Stimulated activated naive CD8-positive, alpha-beta T cell treated with anti-CD3 and anti-CD28 coated beads, Interleukin-15, Interleukin-2, amounts not matched to agents 100 ng/mL and 50 ng/mL, for 24 hours (primary cell): ENCODE measurements around the gene RGPD8.
"Not testable (repeated sequence)": the region's sequence is repeated elsewhere in the genome, so short reads cannot be mapped to it uniquely, and the experiment has no call there.

Experiments
- H3K27ac Mint-ChIP-seq: one replicate; pipeline ENCODE4 v1.8.0; 2021; ENCODE audit warnings: mild to moderate bottlenecking, mixed read lengths
- H3K27me3 Mint-ChIP-seq: one replicate; pipeline ENCODE4 v1.8.0; 2021; ENCODE audit warnings: mixed read lengths
- H3K36me3 Mint-ChIP-seq: one replicate; pipeline ENCODE4 v1.8.0; 2021; ENCODE audit warnings: low read depth, mixed read lengths
- H3K4me1 Mint-ChIP-seq: one replicate; pipeline ENCODE4 v1.8.0; 2021; ENCODE audit warnings: low read depth, mixed read lengths
- H3K4me3 Mint-ChIP-seq: one replicate; pipeline ENCODE4 v1.8.0; 2021; ENCODE audit warnings: mild to moderate bottlenecking, mixed read lengths
- H3K9me3 Mint-ChIP-seq: one replicate; pipeline ENCODE4 v1.8.0; 2021; ENCODE audit warnings: mixed read lengths

RGPD8 gene

DNA sequence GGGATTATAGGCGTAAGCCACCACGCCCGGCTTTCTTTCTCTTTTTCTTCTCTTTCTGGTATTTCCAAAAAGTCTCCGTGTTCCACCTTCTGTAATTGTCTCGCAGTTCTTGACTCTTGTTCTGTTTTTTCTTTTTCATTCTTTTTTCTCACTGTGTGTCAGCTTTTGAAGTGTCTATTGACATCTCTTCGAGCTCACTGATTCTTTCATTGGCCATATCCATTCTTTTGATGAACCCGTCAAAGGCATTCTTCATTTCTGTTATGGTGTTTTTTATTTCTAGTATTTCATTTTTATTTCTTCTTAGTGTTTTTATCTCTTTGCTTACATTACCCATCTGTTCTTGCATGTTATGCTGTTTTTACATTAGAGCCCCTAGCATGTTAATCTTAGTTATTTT is 73.4 kb downstream of the RGPD8 start:
- not testable (repeated sequence) for H3K4me3 Mint-ChIP-seq, H3K27ac Mint-ChIP-seq, H3K36me3 Mint-ChIP-seq, H3K4me1 Mint-ChIP-seq, H3K9me3 Mint-ChIP-seq, H3K27me3 Mint-ChIP-seq

DNA sequence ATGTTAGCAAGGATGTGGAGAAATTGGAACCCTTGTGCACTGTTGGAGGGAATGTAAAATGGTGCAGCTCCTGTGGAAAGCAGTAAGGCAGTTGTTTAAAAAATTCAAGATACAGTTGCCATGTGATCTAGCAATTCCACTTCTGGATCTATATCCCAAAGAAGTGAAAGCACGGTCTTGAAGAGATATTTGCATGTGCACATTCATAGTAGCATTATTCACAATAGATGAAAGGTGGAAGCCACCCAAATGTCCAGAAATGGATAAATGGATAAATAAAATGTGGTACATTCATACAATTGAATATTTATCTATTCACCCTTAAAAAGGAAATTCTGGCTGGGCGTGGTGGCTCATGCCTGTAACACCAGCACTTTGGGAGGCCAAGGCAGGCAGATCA is 79.1 kb downstream of the RGPD8 start:
- H3K9me3 Mint-ChIP-seq, H3K4me1 Mint-ChIP-seq, H3K27ac Mint-ChIP-seq, H3K36me3 Mint-ChIP-seq, H3K27me3 Mint-ChIP-seq, H3K4me3 Mint-ChIP-seq: not testable (repeated sequence)

DNA sequence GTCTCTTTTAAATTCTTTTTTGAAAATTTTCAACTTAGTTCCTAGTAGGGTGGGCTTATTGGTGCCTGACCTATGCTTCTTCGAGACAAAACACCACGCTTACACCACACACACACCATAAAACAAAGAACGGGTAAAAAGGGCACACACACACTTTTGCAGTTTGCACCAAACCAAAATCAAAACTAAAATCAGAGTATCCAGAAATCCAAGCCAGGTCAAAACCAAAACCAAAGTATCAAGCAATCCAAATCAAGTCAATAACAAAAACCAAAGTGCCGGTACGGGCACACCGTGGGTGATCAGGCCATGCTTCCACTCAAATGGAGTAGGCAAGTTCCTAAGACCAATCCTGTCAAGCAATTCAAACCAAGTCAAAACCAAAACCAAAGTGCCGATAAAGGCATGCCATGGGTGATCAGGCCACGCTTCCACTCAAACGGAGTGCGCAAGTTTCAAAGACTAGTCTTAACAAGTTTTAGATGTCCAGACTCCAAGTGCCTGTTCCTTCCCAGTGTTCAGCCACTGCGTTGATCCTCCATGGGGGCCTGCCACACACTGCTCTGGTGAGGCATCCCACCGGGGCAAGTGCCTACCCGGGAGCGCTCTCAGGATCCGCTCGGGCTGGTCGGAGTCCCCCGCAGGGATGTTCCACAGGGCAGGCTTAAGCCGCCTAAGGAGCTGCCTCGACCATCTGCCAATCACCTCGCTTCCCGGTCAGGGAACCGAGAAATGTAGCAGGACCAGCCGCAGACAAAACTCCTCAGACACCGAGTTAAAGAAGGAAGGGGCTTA is 80.4 kb downstream of the RGPD8 start:
- H3K4me1 Mint-ChIP-seq, H3K9me3 Mint-ChIP-seq, H3K4me3 Mint-ChIP-seq, H3K27ac Mint-ChIP-seq, H3K36me3 Mint-ChIP-seq, H3K27me3 Mint-ChIP-seq: not testable (repeated sequence)

DNA sequence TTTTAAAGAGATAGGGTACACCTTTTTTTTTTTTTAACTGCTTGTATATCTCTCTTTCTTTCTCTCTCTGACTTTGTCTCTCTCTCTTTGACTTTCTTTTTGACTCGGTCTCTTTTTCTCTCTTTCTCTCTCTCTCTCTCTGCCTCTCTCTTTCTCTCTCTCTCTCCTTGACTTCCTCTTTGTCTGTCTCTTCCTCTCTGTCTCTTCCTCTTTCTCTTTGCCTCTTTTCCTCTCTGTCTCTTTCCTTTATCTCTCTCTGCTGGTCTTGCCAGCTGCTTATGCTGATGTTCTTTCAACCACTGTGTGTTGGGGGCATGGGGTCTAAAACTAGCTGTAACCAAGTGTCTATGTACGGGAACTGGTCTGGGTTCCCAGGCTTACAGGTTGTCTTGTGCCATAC is 81.2 kb downstream of the RGPD8 start:
- peak overlapping the region; percentile 21 for H3K27ac Mint-ChIP-seq
- H3K36me3 Mint-ChIP-seq, H3K4me3 Mint-ChIP-seq, H3K9me3 Mint-ChIP-seq, H3K27me3 Mint-ChIP-seq, H3K4me1 Mint-ChIP-seq: not testable (repeated sequence)

DNA sequence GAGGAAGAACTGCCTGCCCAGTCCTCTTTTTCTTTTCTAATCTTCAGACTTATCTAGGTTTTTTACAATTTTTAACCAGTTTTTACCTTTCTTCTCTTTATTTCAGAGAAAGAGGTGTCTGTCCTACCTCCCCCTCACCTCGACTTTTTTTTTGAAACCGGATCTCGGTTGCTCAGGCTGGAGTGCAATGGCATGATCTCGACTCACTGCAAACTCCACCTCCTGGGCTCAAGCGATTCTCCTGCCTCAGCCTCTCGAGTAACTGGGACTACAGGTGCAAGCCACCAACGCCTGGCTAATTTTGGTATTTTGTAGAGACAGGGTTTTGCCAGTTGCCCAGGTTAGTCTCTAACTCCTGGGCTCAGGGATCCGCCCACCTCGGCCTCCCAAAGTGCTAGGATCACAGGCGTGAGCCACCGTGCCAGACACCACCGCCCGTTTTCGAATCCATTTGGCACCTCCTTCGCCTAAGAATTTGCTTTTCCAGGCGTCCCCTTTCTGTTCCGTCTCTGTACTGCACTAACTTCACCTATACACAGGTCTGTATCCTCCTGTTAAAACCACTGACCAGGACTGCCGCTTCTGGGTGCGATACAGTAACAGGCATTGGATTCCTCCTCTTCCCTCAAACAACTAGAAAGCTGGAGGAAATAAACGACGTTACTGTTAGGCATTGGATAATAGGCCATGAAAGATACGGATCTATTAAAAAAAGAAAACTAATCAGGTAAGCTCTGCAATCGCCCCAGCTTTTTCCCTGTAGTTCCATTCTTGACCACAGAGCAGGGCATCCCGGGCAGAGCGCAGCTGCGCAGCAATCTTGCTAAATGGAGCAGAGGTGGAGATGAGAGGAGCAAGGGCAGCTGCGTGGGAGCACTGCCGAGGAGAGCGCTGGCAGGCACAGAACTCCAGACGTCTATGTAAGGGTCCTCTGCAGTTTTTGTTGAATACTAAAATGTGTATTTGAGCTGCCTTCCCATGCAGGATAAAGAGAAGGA is 88.1 kb downstream of the RGPD8 start:
- H3K36me3 Mint-ChIP-seq = no peaks in the 10 kb centered on the region
- H3K9me3 Mint-ChIP-seq = no peaks in the 10 kb centered on the region
- H3K27me3 Mint-ChIP-seq = no peaks in the 10 kb centered on the region
- no peak overlapping the region for H3K27ac Mint-ChIP-seq
- H3K4me3 Mint-ChIP-seq = no peak overlapping the region
- peaks cover 4% of the 10 kb centered on the region for H3K4me1 Mint-ChIP-seq

DNA sequence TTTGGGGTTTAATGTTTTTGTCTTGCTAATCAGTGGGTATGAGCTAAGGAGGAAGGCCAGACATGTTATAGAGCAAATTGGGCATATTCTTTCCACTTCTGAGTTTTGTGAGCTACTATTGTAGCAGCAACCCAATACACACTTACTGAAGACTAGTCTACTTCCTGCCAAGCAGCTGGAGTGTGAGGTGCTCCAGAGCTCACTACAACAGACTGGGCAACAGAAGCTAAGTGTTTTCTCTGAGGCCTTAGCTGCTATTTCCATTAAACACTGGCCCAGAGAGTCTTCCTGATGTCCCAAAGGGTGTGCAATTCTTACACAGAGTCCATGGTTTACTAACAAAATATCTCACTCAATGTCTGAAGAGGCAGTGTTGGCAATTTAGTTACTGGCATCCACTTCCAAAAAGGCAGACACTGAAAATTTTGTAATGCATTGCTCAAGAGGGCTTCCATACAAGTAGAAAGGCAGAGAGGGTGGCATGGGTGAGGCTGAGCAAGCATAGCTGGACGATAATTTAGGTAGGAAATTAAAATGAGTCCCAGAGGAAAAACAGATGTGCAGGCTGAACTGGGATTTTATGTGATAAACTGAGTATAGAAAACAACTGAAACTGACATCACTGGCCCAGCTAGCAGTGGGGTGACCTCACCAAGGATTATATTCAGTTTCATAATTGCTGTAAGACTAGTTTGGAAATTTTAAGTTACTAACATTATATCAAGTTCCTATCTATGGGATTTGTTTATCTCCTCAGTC is 89.4 kb downstream of the RGPD8 start:
- Mint-ChIP-seq H3K27ac (no peak overlapping the region), H3K27me3 (no peaks in the 10 kb centered on the region), H3K4me3 (no peak overlapping the region), H3K36me3 (no peaks in the 10 kb centered on the region), H3K9me3 (no peaks in the 10 kb centered on the region), H3K4me1 (peaks cover 4% of the 10 kb centered on the region)

DNA sequence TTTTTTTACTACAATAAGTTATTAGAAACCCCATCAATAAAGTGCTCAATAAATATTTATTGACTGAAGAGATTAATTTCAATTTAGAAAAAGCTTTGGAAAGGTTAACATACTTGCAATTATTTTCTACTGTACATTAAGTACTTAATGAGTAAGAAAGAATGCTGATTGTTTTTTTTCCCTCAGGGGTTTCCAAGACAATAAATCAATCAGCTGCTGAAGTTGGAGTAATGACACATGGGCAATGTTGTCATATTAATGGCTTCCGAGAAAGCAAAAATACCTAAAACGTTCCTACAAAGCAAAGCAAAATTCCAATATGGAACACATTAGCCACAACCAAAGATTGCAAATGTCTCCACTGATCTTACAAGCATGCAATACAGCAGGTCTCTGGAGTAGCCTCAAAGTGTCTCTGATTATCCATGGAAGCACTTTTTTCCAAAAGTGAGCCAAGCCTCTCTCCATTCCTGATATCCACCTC is 91.3 kb downstream of the RGPD8 start:
- Mint-ChIP-seq H3K9me3 (no peaks in the 10 kb centered on the region), H3K27me3 (no peaks in the 10 kb centered on the region), H3K27ac (no peak overlapping the region), H3K36me3 (no peaks in the 10 kb centered on the region), H3K4me1 (peaks cover 4% of the 10 kb centered on the region), H3K4me3 (no peak overlapping the region)

DNA sequence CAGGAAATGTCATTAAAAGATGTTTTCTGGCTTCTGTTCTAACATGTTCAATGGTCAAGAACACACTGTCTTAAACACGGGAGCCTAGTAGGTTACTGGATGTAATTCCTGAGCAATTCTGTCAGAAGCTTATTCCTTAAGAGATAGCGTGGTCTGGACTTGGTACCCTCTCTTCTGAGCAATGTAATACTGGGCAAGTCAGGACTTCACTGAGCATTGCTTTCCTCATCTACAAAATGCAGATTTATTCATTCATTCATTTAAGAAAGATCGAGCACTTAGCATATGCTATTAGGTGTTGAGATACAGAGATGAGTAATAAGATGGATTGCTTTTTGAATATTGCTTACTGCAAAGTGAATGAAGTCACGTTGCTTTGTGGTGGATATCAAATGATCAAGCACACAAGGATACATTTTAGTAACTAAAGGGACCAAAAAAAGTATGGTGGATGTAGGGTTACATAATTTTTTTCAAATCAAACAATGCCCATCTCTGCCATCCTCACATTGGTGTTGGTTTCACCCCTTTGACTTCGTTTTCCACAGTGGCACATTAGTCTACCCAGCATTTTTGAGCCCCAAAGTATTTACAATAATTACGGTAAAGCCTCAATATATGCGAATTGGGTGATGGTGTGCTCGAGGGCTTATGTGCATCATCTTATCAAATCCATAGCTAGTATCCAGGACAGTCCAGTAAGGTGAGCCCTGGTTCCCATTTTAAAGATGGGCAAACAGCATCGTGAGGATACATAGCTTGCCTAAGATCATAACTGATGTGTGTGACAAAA is 92.8 kb downstream of the RGPD8 start:
- Mint-ChIP-seq H3K27ac (no peak overlapping the region), H3K27me3 (no peaks in the 10 kb centered on the region), H3K36me3 (no peaks in the 10 kb centered on the region), H3K4me1 (peaks cover 4% of the 10 kb centered on the region), H3K4me3 (no peak overlapping the region), H3K9me3 (no peaks in the 10 kb centered on the region)

DNA sequence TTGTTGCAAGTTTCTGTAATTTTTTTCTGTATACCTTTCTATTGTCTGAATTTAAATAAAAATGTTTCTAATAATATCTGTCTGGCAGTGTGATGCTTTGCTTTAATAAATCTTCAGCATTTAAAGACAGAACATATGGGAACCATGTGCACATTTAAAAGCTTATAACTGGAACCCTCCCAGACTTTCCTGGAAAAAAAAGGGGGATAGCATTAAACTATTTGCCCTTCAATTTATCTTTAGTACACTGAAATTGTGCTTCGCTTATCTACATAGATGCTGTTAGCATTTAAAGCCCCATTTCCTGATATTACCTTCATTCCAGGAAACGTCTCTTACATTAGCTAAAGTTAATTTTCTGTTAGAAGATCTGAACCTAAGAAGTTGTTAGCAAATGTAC is 93.5 kb downstream of the RGPD8 start:
- Mint-ChIP-seq H3K36me3 (no peaks in the 10 kb centered on the region), H3K4me3 (no peak overlapping the region), H3K4me1 (peaks cover 4% of the 10 kb centered on the region)

DNA sequence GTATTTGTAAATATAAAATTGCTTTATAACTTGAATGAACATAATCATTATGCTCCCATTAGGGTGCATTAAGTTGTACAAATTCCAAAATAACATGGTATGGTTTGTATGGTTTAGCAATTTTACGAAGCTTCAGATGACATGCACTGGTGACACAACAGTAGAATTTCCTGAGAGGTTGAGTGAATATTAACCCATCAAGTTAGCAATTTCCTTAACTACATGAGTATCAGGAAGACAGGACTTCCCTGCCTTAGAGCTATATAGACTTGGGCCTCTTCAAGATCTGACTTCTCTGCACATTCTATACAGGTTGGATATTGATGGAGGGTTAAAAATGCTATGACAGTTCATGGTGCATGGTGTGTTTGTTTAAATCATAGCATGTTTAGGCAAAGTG is 97.8 kb downstream of the RGPD8 start:
- Mint-ChIP-seq H3K27me3 (no peaks in the 10 kb centered on the region), H3K27ac (no peak overlapping the region), H3K4me3 (no peak overlapping the region), H3K9me3 (no peaks in the 10 kb centered on the region), H3K4me1 (no peaks in the 10 kb centered on the region), H3K36me3 (peaks cover 8% of the 10 kb centered on the region)

More for the DNA sequence above, 93.5 kb downstream of the RGPD8 start:
- H3K9me3 Mint-ChIP-seq = no peaks in the 10 kb centered on the region
- H3K27ac Mint-ChIP-seq = no peak overlapping the region
- H3K27me3 Mint-ChIP-seq = no peaks in the 10 kb centered on the region

DNA sequence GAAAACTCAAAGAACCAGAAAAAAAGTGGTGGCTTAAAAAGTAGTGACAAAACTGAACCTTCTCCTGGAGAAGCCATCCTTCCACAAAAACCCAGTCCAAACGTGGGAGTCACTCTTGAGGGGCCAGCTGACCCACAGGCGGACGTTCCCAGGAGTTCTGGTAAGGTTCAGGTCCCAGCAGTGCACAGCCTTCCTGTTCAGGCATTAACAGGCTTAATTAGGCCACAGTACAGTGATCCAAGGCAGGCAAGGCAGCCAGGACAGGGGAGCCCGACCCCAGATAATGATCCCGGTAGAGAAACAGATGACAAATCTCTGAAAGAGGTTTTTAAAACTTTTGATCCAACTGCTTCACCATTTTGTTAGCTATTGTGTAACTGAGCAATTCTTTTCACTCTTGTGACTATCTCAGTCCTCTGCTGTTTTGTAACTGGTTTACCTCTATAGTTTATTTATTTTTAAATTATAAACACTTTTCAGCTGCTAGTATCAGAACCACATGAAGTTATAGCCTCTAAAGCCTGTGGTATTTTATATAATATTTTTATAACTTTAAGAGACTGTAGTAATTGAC is 101.2 kb downstream of the RGPD8 start:
- Mint-ChIP-seq H3K9me3 (no peaks in the 10 kb centered on the region), H3K27ac (no peak overlapping the region), H3K4me1 (no peaks in the 10 kb centered on the region), H3K36me3 (peaks cover 15% of the 10 kb centered on the region), H3K4me3 (no peak overlapping the region), H3K27me3 (no peaks in the 10 kb centered on the region)

DNA sequence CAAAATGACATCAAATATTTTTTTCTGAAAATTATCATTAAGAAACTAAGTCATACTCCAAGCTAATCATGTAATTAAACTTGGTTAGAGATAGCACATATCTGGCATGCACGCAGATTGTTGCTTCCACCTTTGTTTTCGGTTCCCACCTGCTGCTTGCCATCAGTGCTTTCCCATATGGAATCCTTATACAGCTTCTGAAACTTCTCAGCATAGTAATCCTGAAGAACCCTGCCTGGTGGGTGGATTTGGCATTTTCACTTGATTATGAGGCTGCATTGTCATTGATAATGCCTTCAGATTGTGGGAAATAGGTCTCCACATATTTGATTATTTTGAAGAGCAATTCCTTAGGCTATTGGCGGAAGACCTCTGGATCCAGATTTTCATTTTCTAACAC is 110.5 kb downstream of the RGPD8 start:
- H3K36me3 Mint-ChIP-seq = peaks cover 20% of the 10 kb centered on the region
- H3K27me3 Mint-ChIP-seq = no peaks in the 10 kb centered on the region
- H3K27ac Mint-ChIP-seq = no peak overlapping the region
- H3K4me3 Mint-ChIP-seq = no peak overlapping the region
- H3K9me3 Mint-ChIP-seq = no peaks in the 10 kb centered on the region
- no peaks in the 10 kb centered on the region for H3K4me1 Mint-ChIP-seq

DNA sequence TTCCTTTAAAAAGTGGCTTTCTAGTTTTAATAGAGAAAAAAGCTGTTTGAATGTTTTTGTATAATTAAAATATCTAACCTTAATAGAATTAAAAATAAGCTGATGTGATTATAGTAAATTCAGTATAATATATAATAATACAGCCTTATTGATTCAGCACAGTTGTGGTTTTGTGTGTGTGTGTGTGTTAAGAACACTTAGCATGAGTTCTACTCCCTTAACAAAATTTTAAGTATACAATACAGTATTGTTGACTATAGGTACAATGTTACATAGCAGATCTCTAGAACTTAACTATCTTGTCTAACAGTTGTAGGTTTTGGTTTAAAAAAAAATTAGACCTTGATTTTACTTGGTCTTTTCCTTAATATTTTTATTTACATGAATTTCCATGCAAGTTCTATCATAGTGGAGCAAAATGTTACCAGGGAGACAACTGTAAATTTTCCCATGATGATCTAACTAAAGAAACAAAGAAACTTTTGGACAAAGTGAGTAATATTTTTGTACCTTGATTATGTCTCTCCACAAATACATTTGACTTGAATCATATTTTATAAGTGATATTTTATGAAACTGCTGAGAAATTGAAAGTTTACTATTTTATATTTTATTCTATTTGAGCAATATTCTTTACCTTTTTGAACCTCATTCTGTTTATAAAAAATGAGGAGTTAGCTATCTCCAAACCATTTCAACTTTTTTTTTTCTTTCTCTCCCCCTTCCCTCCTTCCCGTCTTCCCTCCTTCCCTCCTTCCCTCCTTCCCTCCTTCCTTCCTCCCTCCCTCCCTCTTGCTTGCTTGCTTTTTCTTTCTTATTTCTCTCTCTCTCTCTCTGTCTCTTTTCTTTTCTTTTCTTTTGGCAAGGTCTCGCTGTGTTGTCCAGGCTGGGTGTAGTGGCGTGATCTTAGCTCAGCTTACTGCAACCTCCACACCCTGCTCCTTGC is 111.8 kb downstream of the RGPD8 start:
- H3K9me3 Mint-ChIP-seq = no peaks in the 10 kb centered on the region
- H3K27ac Mint-ChIP-seq = no peak overlapping the region
- no peak overlapping the region for H3K4me3 Mint-ChIP-seq
- no peaks in the 10 kb centered on the region for H3K4me1 Mint-ChIP-seq
- no peaks in the 10 kb centered on the region for H3K27me3 Mint-ChIP-seq
- H3K36me3 Mint-ChIP-seq = peaks cover 8% of the 10 kb centered on the region
